ENCODE data around the gene GRPEL1.

GRCh38 chr4:7107166-7107905 is 39.5 kb upstream of the GRPEL1 start:
- TF ChIP-seq POLR2A (IDR thresholded peaks at IDR 0.05; ENCODE audit: low read depth), result no peak
- TF ChIP-seq POLR2AphosphoS5 (IDR thresholded peaks at IDR 0.05), result no peak
